Measurements from ENCODE around the gene FXYD3. TPM values are rescaled to one million over a fixed set of nuclear protein-coding genes. Genes with fewer than 3 reads are reported as not detected.

FXYD3 gene
- total RNA-seq, 4 donors from 2014 or later: 1.5 to 3.8 (median 1.6) TPM

DNA sequence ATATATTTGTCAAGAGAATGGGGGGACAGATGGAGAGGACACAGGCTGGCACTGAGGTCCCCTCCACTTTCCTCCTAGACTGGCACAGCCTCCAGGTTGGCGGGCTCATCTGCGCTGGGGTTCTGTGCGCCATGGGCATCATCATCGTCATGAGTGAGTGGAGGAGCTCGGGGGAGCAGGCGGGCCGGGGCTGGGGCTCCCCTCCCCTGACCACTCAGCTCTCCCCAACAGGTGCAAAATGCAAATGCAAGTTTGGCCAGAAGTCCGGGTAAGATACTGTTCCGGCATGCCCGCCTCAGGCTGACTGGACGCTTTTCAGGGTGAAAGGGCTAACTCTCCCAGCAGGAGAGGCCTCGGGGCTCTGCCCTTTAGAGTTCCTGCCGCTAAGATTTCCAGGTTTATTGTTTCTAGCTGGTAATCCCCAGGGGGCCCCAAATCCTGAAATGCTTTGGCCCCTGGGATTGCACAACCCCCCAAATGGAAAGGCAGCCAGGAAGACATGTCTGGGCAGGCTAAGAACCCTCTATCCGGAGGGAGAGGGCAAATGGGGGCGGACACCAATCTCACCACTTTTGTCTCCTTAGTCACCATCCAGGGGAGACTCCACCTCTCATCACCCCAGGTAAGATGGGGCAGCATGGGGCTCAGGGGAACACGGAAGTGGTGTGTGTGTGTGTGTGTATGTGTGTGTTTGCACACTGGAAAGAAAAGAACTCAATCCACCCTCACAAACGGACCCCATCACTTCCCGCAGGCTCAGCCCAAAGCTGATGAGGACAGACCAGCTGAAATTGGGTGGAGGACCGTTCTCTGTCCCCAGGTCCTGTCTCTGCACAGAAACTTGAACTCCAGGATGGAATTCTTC is 7.3 kb downstream of the FXYD3 start:
- Histone ChIP-seq H3K9me3 (no peaks in the 10 kb centered on the region), H3K27me3 (no peaks in the 10 kb centered on the region), H3K4me1 (peaks cover 0 to 11% of the 10 kb centered on the region in 2 donors), H3K27ac (peak overlapping the region; percentile 85 to 96), H3K36me3 (no peaks in the 10 kb centered on the region), H3K4me3 (no peak overlapping the region)
- TF ChIP-seq CTCF (IDR thresholded peaks at IDR 0.05): no peak
- no peak for TF ChIP-seq POLR2A (IDR thresholded peaks at IDR 0.05)
- intact Hi-C loops (cut with DNase I; ENCODE audit: low total_unique reads): no loop called here
- no peak for DNase-seq

DNA sequence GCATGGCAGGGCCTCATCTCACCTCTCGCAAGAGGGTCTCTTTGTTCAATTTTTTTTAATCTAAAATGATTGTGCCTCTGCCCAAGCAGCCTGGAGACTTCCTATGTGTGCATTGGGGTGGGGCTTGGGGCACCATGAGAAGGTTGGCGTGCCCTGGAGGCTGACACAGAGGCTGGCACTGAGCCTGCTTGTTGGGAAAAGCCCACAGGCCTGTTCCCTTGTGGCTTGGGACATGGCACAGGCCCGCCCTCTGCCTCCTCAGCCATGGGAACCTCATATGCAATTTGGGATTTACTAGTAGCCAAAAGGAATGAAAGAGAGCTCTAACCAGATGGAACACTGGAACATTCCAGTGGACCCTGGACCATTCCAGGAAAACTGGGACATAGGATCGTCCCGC is 8.0 kb downstream of the FXYD3 start:
- Histone ChIP-seq H3K27me3 (no peaks in the 10 kb centered on the region), H3K4me1 (peaks cover 0 to 11% of the 10 kb centered on the region in 2 donors), H3K9me3 (no peaks in the 10 kb centered on the region), H3K36me3 (no peaks in the 10 kb centered on the region), H3K4me3 (no peak overlapping the region), H3K27ac (peak overlapping the region; percentile 85 to 96)
- intact Hi-C loops (cut with DNase I; ENCODE audit: low total_unique reads): no loop called here
- peak in 1 of 2 donors; percentile 54 for DNase-seq
- no peak for TF ChIP-seq POLR2A (IDR thresholded peaks at IDR 0.05)

DNA sequence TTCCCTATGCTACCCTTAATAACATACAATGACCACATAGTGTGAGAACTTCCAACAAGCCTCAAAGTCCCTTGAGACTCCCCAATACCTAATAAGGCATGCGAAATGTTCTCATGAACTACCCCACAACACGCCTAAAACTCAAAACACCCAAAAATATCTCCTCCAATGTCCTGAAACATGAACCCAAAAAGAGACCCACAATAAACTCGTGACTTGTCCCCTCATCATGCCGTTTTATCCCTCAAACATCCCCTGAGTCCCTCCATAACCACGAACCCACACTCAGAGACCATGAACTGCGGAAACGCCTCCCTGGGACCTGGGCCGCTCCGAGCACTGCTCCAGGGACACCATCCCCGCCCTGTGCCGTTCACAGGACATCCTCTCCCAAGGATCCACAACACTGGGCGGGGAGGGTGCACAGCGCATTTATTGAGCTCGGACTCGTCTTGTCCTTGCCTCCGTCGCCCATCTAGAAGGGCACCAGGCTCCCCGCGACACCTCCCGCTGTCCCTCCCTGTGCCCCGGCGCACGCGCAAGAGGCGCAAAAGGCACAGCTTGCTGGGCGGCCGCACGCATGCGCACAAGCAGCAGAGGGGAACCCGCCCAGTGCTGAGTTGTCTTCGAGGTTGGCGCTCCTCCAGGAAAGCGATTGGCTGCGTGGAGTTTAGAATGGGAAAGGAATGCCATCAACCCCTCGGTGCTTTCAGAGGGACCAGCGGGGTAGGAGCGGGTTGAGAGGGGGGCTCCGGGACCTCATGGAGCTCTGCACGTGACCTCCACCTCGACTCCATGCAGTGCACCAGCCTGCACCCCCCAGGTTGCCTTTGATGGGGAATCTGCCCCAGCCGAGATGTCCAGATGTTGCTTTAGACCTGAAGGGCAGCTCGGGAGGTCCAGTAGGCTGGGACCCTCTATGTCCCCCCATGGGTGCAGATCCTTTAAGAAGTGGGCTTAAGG is 8.8 kb downstream of the FXYD3 start:
- peaks cover 0 to 11% of the 10 kb centered on the region in 2 donors for H3K4me1 ChIP-seq
- intact Hi-C loops (cut with DNase I; ENCODE audit: low total_unique reads): no loop called here

GRCh38 chr19:35125270-35125717 is 9.7 kb downstream of the FXYD3 start:
- intact Hi-C loops (cut with DNase I; ENCODE audit: low total_unique reads): no loop called here
- Histone ChIP-seq H3K27me3 (no peaks in the 10 kb centered on the region), H3K36me3 (no peaks in the 10 kb centered on the region), H3K4me1 (peaks cover 0 to 11% of the 10 kb centered on the region in 2 donors), H3K9me3 (no peaks in the 10 kb centered on the region), H3K27ac (peak overlapping the region; percentile 85 to 96), H3K4me3 (no peak overlapping the region)
- no peak for DNase-seq
- TF ChIP-seq CTCF (IDR thresholded peaks at IDR 0.05) (no peak), POLR2A (IDR thresholded peaks at IDR 0.05) (no peak)

More for the DNA sequence above, 8.8 kb downstream of the FXYD3 start:
- H3K4me3 ChIP-seq: peak overlapping the region; percentile 46 to 80
- peak; percentile 94 to 95 for DNase-seq
- no peaks in the 10 kb centered on the region for H3K27me3 ChIP-seq
- no peaks in the 10 kb centered on the region for H3K9me3 ChIP-seq
- H3K27ac ChIP-seq: peak overlapping the region; percentile 85 to 96
- H3K36me3 ChIP-seq: no peaks in the 10 kb centered on the region
- TF ChIP-seq CTCF (IDR thresholded peaks at IDR 0.05) (no peak), POLR2A (IDR thresholded peaks at IDR 0.05) (peak; percentile 86 to 96)

DNA sequence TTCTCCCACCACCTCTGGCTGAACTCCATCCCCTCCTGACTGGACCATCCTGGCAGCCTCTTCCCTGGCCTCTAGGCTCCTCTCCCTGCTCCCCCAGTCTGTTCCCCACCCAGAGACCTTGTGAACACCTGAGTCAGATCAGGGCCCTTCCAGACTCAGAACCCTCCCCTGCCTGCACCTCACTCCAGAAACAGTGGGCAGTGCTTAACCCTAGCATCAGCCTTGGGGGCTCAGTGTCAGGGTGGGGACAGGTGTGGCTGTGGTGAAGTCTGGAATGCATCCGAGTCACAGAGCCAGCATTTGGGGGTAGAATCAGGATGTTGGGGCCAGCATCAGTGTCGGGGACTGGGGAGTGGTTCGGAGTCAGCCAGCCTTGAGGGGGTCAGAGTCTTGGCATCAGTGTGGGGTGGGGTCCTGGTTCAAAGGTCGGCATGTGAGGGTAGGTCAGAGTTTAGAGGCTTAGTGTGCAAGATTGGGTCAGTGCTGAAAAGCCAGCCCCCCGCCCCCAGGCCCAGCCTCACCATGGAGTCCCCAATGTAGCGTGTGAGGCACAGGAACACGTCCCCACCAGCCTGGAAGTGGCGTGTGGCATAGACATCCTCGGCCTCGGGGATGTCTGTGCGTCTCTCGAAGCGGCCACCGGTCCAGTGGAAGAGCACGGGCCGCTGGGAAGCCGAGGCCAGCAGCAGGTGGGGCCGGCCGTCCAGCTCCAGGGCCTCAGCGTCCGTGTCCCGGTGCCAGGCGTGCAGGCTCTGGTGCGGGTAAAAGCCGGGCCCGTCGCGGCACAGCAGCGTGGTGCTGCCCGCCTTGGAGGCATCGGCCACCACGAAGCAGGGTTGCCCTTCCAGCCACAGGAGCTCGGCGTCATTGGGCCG is 10.4 kb downstream of the FXYD3 start:
- no peak for TF ChIP-seq POLR2A (IDR thresholded peaks at IDR 0.05)
- TF ChIP-seq CTCF (IDR thresholded peaks at IDR 0.05): no peak
- Histone ChIP-seq H3K36me3 (no peaks in the 10 kb centered on the region), H3K27me3 (no peaks in the 10 kb centered on the region), H3K27ac (peak overlapping the region; percentile 85 to 96), H3K9me3 (no peaks in the 10 kb centered on the region), H3K4me3 (no peak overlapping the region), H3K4me1 (peaks cover 0 to 11% of the 10 kb centered on the region in 2 donors)
- intact Hi-C loops (cut with DNase I; ENCODE audit: low total_unique reads): no loop called here
- DNase-seq: no peak
